Type B pancreatic cell (in vitro differentiated cells): ENCODE results near the gene CLASP1. TPM values are rescaled to one million over a fixed set of nuclear protein-coding genes. Genes with fewer than 3 reads are reported as not detected.

Source experiments
- DNase-seq: peaks from one replicate; pipeline ENCODE4 v3.0.0; 2021; ENCODE audit warnings: mixed read lengths; ENCODE audit not compliant: unreplicated experiment; ENCODE audit errors: extremely low spot score
- H3K27ac Mint-ChIP-seq: 2 replicates; pipeline ENCODE4 v1.8.0; 2021; ENCODE audit warnings: mild to moderate bottlenecking, mixed read lengths
- H3K27me3 Mint-ChIP-seq: 2 replicates; pipeline ENCODE4 v1.8.0; 2021; ENCODE audit warnings: mixed read lengths
- H3K36me3 Mint-ChIP-seq: 2 replicates; pipeline ENCODE4 v1.8.0; 2021; ENCODE audit warnings: mixed read lengths
- H3K4me1 Mint-ChIP-seq: one replicate; pipeline ENCODE4 v1.8.0; 2021; ENCODE audit warnings: mixed read lengths; ENCODE audit not compliant: unreplicated experiment
- H3K4me3 Mint-ChIP-seq: 2 replicates; pipeline ENCODE4 v1.8.0; 2021; ENCODE audit warnings: mild to moderate bottlenecking, mixed read lengths
- H3K9me3 Mint-ChIP-seq: 2 replicates; pipeline ENCODE4 v1.8.0; 2021; ENCODE audit warnings: mixed read lengths
- total RNA-seq: library from RNA; stranded (reverse); gene quantifications from 2 replicates; pipeline ENCODE4 v1.2.1, GENCODE V29; 2021; ENCODE audit warnings: low replicate concordance
- TF ChIP-seq, protein P1 (sequence below): fragments of 200-600 bp; sonication (generic); conservative IDR thresholded peaks from 2 replicates; pipeline ENCODE4 v1.5.0; 2021; ENCODE audit warnings: antibody characterized with exemption, mild to moderate bottlenecking

Gene CLASP1
- total RNA-seq, 1 donor from 2014 or later = 74.6 TPM

DNA sequence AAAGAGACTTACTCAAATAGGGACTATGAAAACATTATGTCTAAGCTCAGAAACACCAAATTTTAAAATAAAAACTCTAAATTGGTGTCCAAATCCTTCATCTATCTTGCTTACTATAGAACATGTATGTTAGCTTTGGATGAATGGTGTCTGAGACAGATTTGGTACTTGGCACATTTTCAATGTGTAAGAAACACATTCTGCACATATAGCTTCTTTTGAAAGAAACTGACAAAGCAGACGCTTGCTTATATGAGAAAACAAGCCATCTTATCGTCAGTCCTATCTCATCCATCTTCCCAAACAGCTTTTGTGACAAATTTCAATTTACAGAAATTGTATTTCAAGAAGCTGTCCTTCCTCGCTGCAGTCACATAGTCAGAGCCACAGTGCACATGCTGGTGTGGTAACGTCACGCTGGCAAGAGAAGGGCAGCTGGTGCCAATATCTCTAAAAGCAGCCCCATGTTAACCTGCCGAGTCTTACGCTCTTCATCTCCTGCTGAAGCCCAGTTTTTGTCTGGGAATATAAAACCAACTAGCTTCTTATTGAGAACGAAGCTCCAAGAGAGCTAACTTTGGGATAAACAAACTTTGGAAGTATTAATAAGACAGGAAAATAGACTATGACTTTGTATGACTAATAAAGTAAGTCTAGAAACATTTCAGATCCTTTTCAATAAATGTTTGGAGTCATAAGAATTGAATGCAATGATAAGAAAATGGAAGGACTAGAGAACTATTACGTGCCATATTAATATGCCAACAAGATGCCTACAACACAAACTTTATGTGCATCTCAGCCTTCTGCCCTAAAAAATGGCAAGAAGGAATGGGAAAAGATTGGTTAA, 289.3 kb downstream of the CLASP1 start:
- Mint-ChIP-seq H3K4me3 (no peak overlapping the region), H3K27ac (no peak overlapping the region), H3K4me1 (peaks cover 9% of the 10 kb centered on the region), H3K9me3 (no peaks in the 10 kb centered on the region), H3K36me3 (peaks cover 12% of the 10 kb centered on the region), H3K27me3 (no peaks in the 10 kb centered on the region)
- TF ChIP-seq, protein P1, sequence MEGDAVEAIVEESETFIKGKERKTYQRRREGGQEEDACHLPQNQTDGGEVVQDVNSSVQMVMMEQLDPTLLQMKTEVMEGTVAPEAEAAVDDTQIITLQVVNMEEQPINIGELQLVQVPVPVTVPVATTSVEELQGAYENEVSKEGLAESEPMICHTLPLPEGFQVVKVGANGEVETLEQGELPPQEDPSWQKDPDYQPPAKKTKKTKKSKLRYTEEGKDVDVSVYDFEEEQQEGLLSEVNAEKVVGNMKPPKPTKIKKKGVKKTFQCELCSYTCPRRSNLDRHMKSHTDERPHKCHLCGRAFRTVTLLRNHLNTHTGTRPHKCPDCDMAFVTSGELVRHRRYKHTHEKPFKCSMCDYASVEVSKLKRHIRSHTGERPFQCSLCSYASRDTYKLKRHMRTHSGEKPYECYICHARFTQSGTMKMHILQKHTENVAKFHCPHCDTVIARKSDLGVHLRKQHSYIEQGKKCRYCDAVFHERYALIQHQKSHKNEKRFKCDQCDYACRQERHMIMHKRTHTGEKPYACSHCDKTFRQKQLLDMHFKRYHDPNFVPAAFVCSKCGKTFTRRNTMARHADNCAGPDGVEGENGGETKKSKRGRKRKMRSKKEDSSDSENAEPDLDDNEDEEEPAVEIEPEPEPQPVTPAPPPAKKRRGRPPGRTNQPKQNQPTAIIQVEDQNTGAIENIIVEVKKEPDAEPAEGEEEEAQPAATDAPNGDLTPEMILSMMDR = no peak
- DNase-seq = no peak

DNA sequence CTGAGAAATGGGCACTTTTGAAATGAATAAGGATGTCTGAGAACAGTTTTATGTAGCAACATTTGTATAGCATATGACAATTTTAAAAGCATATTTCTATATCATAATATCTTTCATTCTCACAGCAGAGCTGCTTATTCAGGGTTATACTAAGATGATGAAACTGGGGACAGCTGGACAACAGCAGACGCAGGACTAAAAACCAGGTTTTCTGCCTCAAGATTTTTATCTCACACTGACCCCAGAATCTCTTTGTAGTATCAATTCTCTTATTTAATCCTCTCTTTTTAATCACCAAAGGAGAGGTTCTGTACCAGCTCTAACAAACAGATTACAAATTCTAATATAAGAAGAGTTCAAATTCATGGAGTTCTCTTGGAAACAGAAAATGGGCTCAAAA, 290.1 kb downstream of the CLASP1 start:
- TF ChIP-seq, protein P1 = no peak
- H3K4me1 Mint-ChIP-seq = peaks cover 9% of the 10 kb centered on the region
- no peaks in the 10 kb centered on the region for H3K27me3 Mint-ChIP-seq
- H3K27ac Mint-ChIP-seq = no peak overlapping the region
- peaks cover 12% of the 10 kb centered on the region for H3K36me3 Mint-ChIP-seq
- DNase-seq = no peak
- no peak overlapping the region for H3K4me3 Mint-ChIP-seq
- H3K9me3 Mint-ChIP-seq = no peaks in the 10 kb centered on the region

DNA sequence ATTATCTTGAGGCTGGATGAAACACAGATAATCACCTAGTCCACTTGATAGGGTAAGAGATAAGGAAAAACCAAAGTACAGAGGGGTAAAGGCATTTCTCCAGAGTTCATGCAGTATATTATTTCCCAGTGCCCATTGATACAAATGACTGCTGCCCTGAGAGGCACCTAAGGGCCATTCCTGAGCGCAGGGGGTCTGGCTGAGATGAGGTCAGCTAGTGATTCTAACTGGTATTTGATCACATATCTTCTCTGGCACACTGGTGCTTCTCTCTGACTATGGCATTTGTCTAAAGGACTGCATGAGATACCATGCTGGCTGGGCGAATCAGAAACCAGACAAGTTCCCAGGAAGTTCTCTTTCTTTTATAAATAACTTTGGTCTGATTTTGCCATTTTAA, 291.0 kb downstream of the CLASP1 start:
- DNase-seq = no peak
- peaks cover 17% of the 10 kb centered on the region for H3K36me3 Mint-ChIP-seq
- H3K4me1 Mint-ChIP-seq = peaks cover 9% of the 10 kb centered on the region
- H3K9me3 Mint-ChIP-seq = no peaks in the 10 kb centered on the region
- H3K4me3 Mint-ChIP-seq = no peak overlapping the region
- TF ChIP-seq, protein P1 = no peak
- H3K27ac Mint-ChIP-seq = no peak overlapping the region
- no peaks in the 10 kb centered on the region for H3K27me3 Mint-ChIP-seq

DNA sequence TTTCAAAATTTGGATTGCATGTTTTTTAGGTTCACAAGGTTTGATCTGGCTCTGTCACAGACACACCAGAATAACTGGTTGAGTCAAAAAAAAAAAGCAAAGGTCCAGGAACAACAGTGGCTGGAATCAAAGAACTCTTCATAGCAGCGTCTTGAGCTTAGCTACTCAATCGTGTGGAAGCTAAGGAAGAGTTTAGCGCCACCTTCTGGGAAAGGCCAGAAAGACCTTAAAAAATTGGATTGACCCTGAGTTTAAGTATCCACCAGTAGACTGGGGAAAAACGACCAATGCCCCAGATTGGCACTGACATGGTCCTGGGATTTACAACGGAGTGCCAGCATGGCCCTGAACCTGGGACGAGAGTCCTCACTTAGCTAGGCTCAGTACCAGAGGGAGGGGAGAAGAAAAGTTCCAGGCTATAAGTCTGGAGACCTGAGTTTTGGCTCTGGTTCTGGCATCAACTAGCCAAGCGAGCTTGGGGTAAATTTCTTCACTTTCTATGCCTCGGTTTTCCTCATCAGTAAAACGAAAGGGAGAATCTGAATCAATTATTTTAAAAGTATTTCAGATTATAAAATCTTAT, 293.1 kb downstream of the CLASP1 start:
- Mint-ChIP-seq H3K27me3 (no peaks in the 10 kb centered on the region), H3K27ac (no peak overlapping the region), H3K4me1 (peaks cover 9% of the 10 kb centered on the region), H3K9me3 (no peaks in the 10 kb centered on the region), H3K36me3 (peaks cover 14% of the 10 kb centered on the region), H3K4me3 (no peak overlapping the region)
- TF ChIP-seq, protein P1 = peak; percentile 86
- DNase-seq = no peak

DNA sequence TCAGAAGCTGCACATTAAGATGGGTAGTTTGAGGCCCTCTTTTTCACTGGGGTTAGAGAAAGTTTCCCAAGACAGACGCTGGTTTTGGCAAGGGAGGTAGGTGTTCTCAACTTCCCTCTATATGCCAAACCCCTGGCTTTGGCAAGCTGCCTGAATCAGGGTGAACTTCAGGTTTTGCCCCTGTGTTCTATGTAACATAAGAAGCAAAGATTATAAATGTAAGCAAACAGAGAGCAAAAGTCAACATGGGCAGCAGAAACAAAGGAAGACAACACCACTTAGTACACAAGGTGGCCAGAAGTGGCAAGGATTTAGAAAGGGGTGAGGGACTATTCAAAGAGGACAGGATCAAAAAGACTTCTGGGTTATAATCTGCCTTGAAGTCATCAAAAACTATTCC, 293.8 kb downstream of the CLASP1 start:
- TF ChIP-seq, protein P1 = no peak
- Mint-ChIP-seq H3K27ac (no peak overlapping the region), H3K36me3 (peaks cover 17% of the 10 kb centered on the region), H3K4me3 (no peak overlapping the region), H3K9me3 (no peaks in the 10 kb centered on the region), H3K4me1 (peaks cover 9% of the 10 kb centered on the region), H3K27me3 (no peaks in the 10 kb centered on the region)
- no peak for DNase-seq
